ENCODE data around the gene TLR5.
"Not testable (repeated sequence)": the region's sequence is repeated elsewhere in the genome, so short reads cannot be mapped to it uniquely, and the experiment has no call there.

The TLR5 gene

DNA sequence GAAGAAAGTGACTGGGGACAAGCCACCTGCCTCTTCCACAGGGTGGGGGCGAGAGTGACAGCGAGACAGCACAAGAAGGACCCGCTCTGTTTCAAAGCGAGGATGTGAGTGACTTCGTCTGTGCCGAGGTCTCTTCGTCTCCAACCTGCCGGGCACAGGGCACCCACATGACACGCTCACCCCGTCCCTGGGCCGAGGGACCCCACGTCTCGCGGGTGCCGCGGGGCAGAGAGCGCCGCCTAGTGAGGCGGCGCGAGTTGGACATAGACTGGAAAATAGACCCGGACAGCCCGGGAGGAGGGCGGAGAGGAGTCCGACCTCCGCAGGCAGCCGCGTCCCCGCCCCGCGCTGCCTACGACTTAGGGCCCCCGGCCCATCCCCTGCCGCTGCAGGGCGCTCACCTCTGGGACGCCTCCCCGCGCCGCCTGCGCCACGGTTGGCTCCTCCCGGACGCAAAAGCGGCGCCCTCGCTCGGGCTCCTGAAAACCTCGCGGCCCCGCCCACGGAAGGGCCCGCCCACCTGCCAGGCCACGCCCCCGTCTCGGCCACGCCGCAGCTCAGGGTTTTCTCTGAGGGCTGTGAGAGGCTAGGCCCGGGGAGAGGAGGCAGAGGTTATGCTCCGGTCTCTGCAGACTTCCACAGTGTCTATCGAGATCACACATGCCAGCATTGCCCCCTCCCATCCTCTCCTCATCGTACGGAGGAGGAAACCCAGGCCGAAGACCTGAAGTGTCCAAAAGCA lies at the start of gene TLR5:
Gene TLR5 (minus strand): TSS at position 454 of the 742 bp plus-strand sequence. CDS start 30,217 bp downstream, outside the sequence.
- peak; percentile 44 for DNase-seq (ENCODE audit: low spot score)

- DNase-seq (ENCODE audit: low spot score) = no peak
Measured at GRCh38 chr1:223189903-223190724, 47.1 kb upstream of the TLR5 start.

DNA sequence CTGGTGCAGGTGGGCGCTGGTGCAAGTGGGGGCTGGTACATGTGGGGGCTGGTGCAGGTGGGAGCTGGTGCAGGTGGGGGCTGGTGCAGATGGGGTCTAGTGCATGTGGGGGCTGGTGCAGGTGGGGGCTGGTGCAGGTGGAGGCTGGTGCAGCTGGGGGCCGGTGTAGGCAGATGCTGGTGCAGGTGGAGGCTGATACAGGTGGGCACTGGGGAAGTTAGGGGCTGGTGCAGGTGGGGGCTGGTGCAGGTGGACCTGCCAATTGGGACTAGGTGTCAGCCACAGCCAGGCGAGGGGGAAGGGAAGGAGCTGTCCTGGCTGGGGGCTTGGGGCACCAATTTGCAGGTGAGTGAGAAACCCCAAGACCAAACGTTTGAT lies 46.5 kb upstream of the TLR5 start:
- DNase-seq (ENCODE audit: low spot score) = no peak

- no peak for DNase-seq (ENCODE audit: low spot score)
Measured at GRCh38 chr1:223188618-223189356, 45.7 kb upstream of the TLR5 start.

DNA sequence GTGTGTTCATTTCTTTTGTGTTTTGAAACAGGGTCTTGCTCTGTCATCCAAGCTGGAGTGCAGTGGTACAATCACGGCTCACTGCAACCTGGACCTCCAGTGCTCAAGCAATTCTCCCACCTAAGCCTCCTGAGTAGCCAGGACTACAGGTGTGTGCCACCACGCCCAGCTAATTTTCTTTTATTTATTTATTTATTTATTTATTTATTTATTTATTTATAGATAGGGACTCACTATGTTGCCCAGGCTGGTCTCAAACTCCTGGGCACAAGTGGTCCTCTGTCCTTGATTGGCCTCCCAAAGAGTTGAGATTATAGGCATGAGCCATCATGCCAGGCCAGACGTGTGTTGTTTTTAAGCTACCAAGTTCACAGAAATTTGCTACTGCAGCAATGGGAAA lies 43.8 kb upstream of the TLR5 start:
- DNase-seq (ENCODE audit: low spot score) = no peak

GRCh38 chr1:223183268-223183862 lies 40.3 kb upstream of the TLR5 start:
- DNase-seq (ENCODE audit: low spot score) = peak; percentile 10

DNA sequence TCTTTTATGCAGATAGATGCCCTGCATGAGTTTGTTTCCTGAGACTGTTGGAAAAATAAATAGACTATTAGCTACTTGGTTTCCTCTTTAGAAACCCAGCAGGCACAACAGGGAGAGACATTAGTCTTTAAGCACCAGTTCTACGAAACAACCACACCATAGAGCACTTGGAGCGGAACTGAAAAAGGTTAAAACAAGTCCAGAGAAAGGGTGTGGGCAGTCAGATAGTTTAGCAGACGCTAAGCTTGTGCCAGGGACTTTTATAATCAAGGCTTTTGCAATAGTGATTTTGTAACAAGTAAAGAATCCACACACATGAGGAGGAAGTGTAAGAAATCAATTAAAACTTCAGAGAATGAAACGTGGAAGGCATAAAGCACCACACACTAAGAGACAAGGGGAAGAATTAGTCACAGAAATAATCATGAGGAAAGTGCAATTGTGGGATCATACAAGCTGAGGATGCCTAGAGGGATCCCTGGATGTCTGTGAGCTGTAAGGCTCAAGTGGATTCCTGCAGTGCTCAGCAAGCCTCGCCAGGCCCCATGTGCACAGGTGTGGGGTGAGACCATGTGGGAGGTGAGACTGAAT lies 37.8 kb upstream of the TLR5 start:
- no peak for DNase-seq (ENCODE audit: low spot score)

GRCh38 chr1:223179786-223180185 lies 36.7 kb upstream of the TLR5 start:
- no peak for DNase-seq (ENCODE audit: low spot score)

DNA sequence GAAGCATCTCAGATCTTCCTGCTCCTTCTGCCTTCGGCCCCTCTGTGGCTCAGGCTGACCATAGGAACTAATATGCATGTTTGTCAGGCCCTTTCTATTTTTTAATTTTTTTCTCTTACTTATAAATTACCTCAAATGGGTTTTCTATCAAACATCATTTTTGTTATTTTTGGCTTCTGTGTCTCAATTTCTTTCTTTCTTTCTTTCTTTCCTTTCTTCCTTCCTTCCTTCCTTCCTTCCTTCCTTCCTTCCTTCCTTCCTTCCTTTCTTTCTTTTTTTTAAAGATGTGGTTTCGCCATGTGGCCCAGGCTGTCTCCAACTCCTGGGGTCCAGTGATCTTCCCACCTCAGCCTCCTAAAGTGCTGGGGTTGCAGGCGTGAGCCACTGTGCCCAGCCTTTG lies 36.2 kb upstream of the TLR5 start:
- no peak for DNase-seq (ENCODE audit: low spot score)

GRCh38 chr1:223177681-223178080 lies 34.6 kb upstream of the TLR5 start:
- no peak for DNase-seq (ENCODE audit: low spot score)

GRCh38 chr1:223176437-223176836 lies 33.4 kb upstream of the TLR5 start:
- no peak for DNase-seq (ENCODE audit: low spot score)

DNA sequence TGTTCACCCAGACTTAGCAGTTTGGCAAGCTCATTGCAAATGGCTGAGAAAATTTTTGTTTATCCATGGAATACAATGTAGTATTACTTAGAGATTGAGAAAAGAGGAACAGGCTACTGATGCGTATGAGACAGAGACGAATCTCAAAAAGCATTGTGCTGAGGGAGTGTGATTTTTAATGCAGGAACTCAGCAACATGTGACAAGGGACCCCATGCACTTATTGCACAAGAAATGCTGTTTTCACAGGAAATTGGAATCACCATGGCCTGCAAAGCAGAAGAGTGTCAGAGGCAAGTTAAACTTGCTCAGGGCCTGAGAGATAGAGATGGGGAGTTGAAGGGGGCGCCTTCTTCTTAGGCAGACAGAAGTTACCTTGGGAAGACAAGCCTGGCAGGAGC lies 32.6 kb upstream of the TLR5 start:
- DNase-seq (ENCODE audit: low spot score) = no peak

DNA sequence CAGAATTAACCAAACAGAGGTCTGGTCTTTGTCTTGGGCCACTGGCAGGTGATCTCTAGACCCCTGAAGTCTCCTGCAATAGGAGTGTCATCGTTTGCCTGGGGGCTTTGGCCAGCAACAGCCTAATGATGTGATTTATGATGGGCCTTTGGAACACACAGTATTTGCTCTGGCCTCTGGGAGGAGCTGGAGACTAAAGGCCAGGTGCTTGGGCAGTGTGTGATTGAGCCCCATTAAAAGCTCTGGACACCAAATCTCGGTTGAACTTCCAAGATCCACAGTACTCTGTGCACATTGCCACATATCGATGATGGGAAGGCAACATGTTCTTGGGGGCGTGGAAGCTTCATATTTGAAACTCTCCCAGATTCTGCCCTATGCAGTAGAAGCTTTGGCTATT lies 32.0 kb upstream of the TLR5 start:
- no peak for DNase-seq (ENCODE audit: low spot score)

DNA sequence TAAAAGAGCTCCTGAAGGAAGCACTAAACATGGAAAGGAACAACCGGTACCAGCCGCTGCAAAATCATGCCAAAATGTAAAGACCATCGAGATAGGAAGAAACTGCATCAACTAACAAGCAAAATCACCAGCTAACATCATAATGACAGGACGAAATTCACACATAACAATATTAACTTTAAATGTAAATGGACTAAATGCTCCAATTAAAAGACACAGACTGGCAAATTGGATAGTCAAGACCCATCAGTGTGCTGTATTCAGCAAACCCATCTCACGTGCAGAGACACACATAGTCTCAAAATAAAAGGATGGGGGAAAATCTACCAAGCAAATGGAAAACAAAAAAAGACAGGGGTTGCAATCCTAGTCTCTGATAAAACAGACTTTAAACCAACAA lies 26.4 kb upstream of the TLR5 start:
- not testable (repeated sequence) for DNase-seq (ENCODE audit: low spot score)

- DNase-seq (ENCODE audit: low spot score) = no peak
Measured at GRCh38 chr1:223161321-223161720, 18.3 kb upstream of the TLR5 start.

GRCh38 chr1:223156343-223156742 lies 13.3 kb upstream of the TLR5 start:
- DNase-seq (ENCODE audit: low spot score) = no peak

GRCh38 chr1:223155153-223155552 lies 12.1 kb upstream of the TLR5 start:
- no peak for DNase-seq (ENCODE audit: low spot score)

- DNase-seq (ENCODE audit: low spot score) = peak; percentile 90
Measured at GRCh38 chr1:223153177-223154119, 10.4 kb upstream of the TLR5 start.

GRCh38 chr1:223152399-223152798 lies 9.4 kb upstream of the TLR5 start:
- no peak for DNase-seq (ENCODE audit: low spot score)

GRCh38 chr1:223150443-223150842 lies 7.4 kb upstream of the TLR5 start:
- DNase-seq (ENCODE audit: low spot score) = no peak

GRCh38 chr1:223147873-223148272 lies 4.8 kb upstream of the TLR5 start:
- no peak for DNase-seq (ENCODE audit: low spot score)

Data from kidney capillary endothelial cell (primary cell).